ENCODE data around the gene EDAR.

Gene EDAR

GRCh38 chr2:109005686-109006204 lies 16.7 kb upstream of the EDAR start:
- no peak overlapping the region for H3K4me3 ChIP-seq (ENCODE audit: low read depth, low read length)

GRCh38 chr2:109001201-109001600 lies 12.2 kb upstream of the EDAR start:
- no peak overlapping the region for H3K4me3 ChIP-seq (ENCODE audit: low read depth, low read length)

- no peak overlapping the region for H3K4me3 ChIP-seq (ENCODE audit: low read depth, low read length)
Observed at GRCh38 chr2:109000738-109001137, 11.7 kb upstream of the EDAR start.

GRCh38 chr2:108998911-108999310 lies 9.9 kb upstream of the EDAR start:
- no peak overlapping the region for H3K4me3 ChIP-seq (ENCODE audit: low read depth, low read length)

GRCh38 chr2:108994178-108994577 lies 5.2 kb upstream of the EDAR start:
- no peak overlapping the region for H3K4me3 ChIP-seq (ENCODE audit: low read depth, low read length)

- H3K4me3 ChIP-seq (ENCODE audit: low read depth, low read length): no peak overlapping the region
Observed at GRCh38 chr2:108993095-108993937, 4.3 kb upstream of the EDAR start.

GRCh38 chr2:108988076-108988795 lies 784 bp downstream of the EDAR start:
- no peak overlapping the region for H3K4me3 ChIP-seq (ENCODE audit: low read depth, low read length)

- H3K4me3 ChIP-seq (ENCODE audit: low read depth, low read length): no peak overlapping the region
Observed at GRCh38 chr2:108986916-108987510, 2.0 kb downstream of the EDAR start.

- H3K4me3 ChIP-seq (ENCODE audit: low read depth, low read length): no peak overlapping the region
Observed at GRCh38 chr2:108983610-108984009, 5.4 kb downstream of the EDAR start.

GRCh38 chr2:108983061-108983460 lies 6.0 kb downstream of the EDAR start:
- H3K4me3 ChIP-seq (ENCODE audit: low read depth, low read length): no peak overlapping the region

- H3K4me3 ChIP-seq (ENCODE audit: low read depth, low read length): no peak overlapping the region
Observed at GRCh38 chr2:108982259-108982679, 6.8 kb downstream of the EDAR start.

GRCh38 chr2:108981846-108982245 lies 7.2 kb downstream of the EDAR start:
- H3K4me3 ChIP-seq (ENCODE audit: low read depth, low read length): no peak overlapping the region

GRCh38 chr2:108980076-108980475 lies 8.9 kb downstream of the EDAR start:
- H3K4me3 ChIP-seq (ENCODE audit: low read depth, low read length): no peak overlapping the region

- no peak overlapping the region for H3K4me3 ChIP-seq (ENCODE audit: low read depth, low read length)
Observed at GRCh38 chr2:108979461-108979860, 9.6 kb downstream of the EDAR start.

- H3K4me3 ChIP-seq (ENCODE audit: low read depth, low read length): no peak overlapping the region
Observed at GRCh38 chr2:108978709-108979111, 10.3 kb downstream of the EDAR start.

- no peak overlapping the region for H3K4me3 ChIP-seq (ENCODE audit: low read depth, low read length)
Observed at GRCh38 chr2:108975613-108976435, 13.2 kb downstream of the EDAR start.

- no peak overlapping the region for H3K4me3 ChIP-seq (ENCODE audit: low read depth, low read length)
Observed at GRCh38 chr2:108974674-108975073, 14.3 kb downstream of the EDAR start.

- no peak overlapping the region for H3K4me3 ChIP-seq (ENCODE audit: low read depth, low read length)
Observed at GRCh38 chr2:108972663-108973062, 16.4 kb downstream of the EDAR start.

GRCh38 chr2:108971661-108972566 lies 17.1 kb downstream of the EDAR start:
- no peak overlapping the region for H3K4me3 ChIP-seq (ENCODE audit: low read depth, low read length)

GRCh38 chr2:108970369-108970768 lies 18.7 kb downstream of the EDAR start:
- H3K4me3 ChIP-seq (ENCODE audit: low read depth, low read length): no peak overlapping the region

All from iPS-11a (cell line).